Liver (tissue), 9 donors: Measurements from ENCODE around the gene CACNA1C. TPM values are rescaled to one million over a fixed set of nuclear protein-coding genes. Genes with fewer than 3 reads are reported as not detected.

Experiments used
- DNase-seq: peaks from one replicate; pipeline ENCODE4 v3.0.0-alpha.2; 2017; ENCODE audit warnings: low spot score
- H3K27ac ChIP-seq, 2 donors: one replicate each; pipeline ENCODE4 v1.7.0; 2013; ENCODE audit warnings: inconsistent platforms in 2 of 2, low read length in 2 of 2, control low read depth in 1 of 2, low read depth in 1 of 2, mild to moderate bottlenecking in 1 of 2
- H3K27me3 ChIP-seq, 4 donors: one replicate each; pipeline versions ENCODE4 v1.6.1 to v1.7.0; 2013; ENCODE audit warnings: low read length in 3 of 4, inconsistent platforms in 1 of 4, mild to moderate bottlenecking in 1 of 4, moderate library complexity in 1 of 4; ENCODE audit not compliant: control insufficient read depth in 4 of 4, insufficient read depth in 4 of 4
- H3K36me3 ChIP-seq, 4 donors: one replicate each; pipeline versions ENCODE4 v1.6.1 to v1.7.0; 2013; ENCODE audit warnings: low read length in 3 of 4, mild to moderate bottlenecking in 3 of 4, low read depth in 1 of 4, moderate library complexity in 1 of 4; ENCODE audit not compliant: control insufficient read depth in 4 of 4, insufficient read depth in 3 of 4
- H3K4me1 ChIP-seq, 4 donors: one replicate each; pipeline versions ENCODE4 v1.6.1 to v1.7.0; 2013; ENCODE audit warnings: low read length in 3 of 4, mild to moderate bottlenecking in 3 of 4, moderate library complexity in 1 of 4; ENCODE audit not compliant: control insufficient read depth in 4 of 4, insufficient read depth in 4 of 4
- H3K4me3 ChIP-seq, 3 donors: one replicate each; pipeline versions ENCODE4 v1.6.1 to v1.7.0; 2013; ENCODE audit warnings: low read length in 3 of 3, control low read depth in 1 of 3, low read depth in 1 of 3, mild to moderate bottlenecking in 1 of 3
- H3K9ac ChIP-seq, 2 donors: one replicate each; pipeline ENCODE4 v1.7.0; 2013; ENCODE audit warnings: low read length in 2 of 2, mild to moderate bottlenecking in 2 of 2, moderate library complexity in 2 of 2, control low read depth in 1 of 2, low read depth in 1 of 2
- H3K9me3 ChIP-seq, 4 donors: one replicate each; pipeline versions ENCODE4 v1.6.1 to v1.7.0; 2013; ENCODE audit warnings: low read length in 3 of 4; ENCODE audit not compliant: control insufficient read depth in 4 of 4
- ATF3 ChIP-seq: IDR thresholded peaks from 2 replicates; pipeline ENCODE4 v1.6.1; 2016; ENCODE audit warnings: antibody characterized with exemption
- GABPA ChIP-seq, 2 donors: IDR thresholded peaks in 1 of 2; conservative IDR thresholded peaks in 1 of 2; 2 replicates each; pipeline ENCODE4 v1.6.1; 2016; ENCODE audit warnings: antibody characterized with exemption in 2 of 2, mild to moderate bottlenecking in 1 of 2, moderate library complexity in 1 of 2
- HNF4G ChIP-seq: IDR thresholded peaks from 2 replicates; pipeline ENCODE4 v1.6.1; 2016; ENCODE audit warnings: antibody characterized with exemption
- RAD21 ChIP-seq, 2 donors: IDR thresholded peaks; 2 replicates each; pipeline ENCODE4 v1.6.1; 2016; ENCODE audit warnings: antibody characterized with exemption in 2 of 2, mild to moderate bottlenecking in 2 of 2
- REST ChIP-seq: IDR thresholded peaks from 2 replicates; pipeline ENCODE4 v1.6.1; 2016; ENCODE audit warnings: antibody characterized with exemption, mild to moderate bottlenecking
- ZBTB33 ChIP-seq: IDR thresholded peaks from 2 replicates; pipeline ENCODE4 v1.6.1; 2016; ENCODE audit warnings: antibody characterized with exemption
- WGBS: extraction: QIAGEN DNeasy Blood & Tissue Kit; methylation state at CpG from one replicate; pipeline ENCODE4 v1.1.7; 2013; 5-methylcytosine and 5-hydroxymethylcytosine counted together
- polyA plus RNA-seq, 2 donors: library from polyadenylated mRNA; stranded (reverse) in 1 of 2; unstranded in 1 of 2; fragments of 200-250 nt in 1 of 2; fragments of >200 nt in 1 of 2; fragmentation: Nextera tagmentation in 1 of 2; extraction: Ambion mirVana in 1 of 2; gene quantifications; one replicate each; pipeline versions ENCODE4 v1.2.1 to v1.2.3, GENCODE V29; 2013 to 2015
- total RNA-seq, 2 donors: library from RNA; depleted of rRNA; stranded (reverse); fragments of >200 nt; gene quantifications; one replicate each; pipeline ENCODE4 v1.2.3, GENCODE V29; 2014
- donor health status: healthy.
- donor health status: healthy.
- donor health status: healthy.
- donor health status: healthy.
- donor health status: healthy.

The CACNA1C gene
- total and polyA plus RNA-seq, 4 donors = 0.23 to 1.9 (median 0.41) TPM

DNA sequence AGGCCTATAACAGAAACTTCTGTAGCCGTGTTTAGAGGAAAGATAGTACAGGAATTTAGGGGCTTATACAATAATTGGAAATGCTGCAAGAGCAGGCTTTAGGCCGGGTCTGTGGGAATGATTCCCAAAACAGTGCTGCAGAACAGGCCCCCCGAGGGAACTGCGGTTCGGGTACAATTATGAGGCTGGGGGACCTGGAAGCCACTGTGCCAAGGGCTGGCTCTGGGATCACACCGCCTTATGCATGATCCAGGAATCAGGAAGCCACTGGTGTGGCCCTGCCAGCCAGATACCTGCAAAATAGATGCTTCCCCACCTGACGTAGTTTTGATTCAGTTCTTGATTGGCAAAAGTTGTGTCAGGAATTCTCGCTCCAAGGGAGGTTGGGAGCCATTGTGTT lies 55.4 kb downstream of the CACNA1C start:
- Histone ChIP-seq H3K9ac (no peak overlapping the region), H3K27ac (no peak overlapping the region), H3K4me3 (no peak overlapping the region), H3K9me3 (no peaks in the 10 kb centered on the region), H3K36me3 (no peaks in the 10 kb centered on the region), H3K27me3 (no peaks in the 10 kb centered on the region), H3K4me1 (no peaks in the 10 kb centered on the region)
- 93% methylated on average over 8 of the region's 8 CpGs for WGBS
- TF ChIP-seq REST = no peak
- TF ChIP-seq RAD21 (IDR thresholded peaks at IDR 0.05) = no peak
- TF ChIP-seq GABPA (IDR thresholded peaks at IDR 0.05 in 1 of 2, conservative IDR thresholded peaks at IDR 0.05 in 1 of 2) = no peak
- DNase-seq = no peak

DNA sequence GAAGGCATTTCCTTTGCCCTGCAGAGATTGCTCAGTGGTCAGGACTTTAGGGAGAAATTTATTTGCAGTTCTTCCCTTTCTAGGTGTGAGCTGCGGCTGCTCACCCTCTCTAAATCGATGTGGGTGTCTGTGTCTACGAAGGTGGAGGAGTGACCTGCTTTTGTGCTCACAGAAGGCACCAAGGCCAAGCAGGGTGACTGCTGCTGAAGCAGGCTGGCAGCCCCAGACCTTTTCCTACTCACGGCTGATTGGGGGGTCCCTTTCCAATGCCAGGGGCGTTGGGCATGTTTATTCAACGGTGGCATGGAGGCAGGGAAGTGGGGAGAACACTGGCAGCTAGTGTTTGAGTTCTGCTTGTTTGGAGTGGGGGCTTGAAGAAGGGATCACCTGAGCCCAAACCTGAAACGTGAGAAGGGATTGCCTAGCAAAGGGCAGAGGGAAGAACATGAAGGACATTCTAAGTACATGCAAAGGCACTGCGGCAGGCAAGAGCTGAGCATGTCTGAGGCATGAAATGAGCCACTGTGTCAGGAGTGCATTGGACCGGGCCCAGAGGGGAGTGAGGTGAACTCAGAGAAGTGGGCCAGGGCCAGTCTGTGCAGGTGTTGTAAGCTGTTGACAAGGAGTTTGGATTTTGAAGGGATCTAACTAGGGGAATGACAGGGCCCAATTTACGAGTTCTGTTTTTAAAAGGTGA lies 56.3 kb downstream of the CACNA1C start:
- no peak for TF ChIP-seq HNF4G
- no peak for DNase-seq
- H3K9me3 ChIP-seq = no peaks in the 10 kb centered on the region
- no peaks in the 10 kb centered on the region for H3K4me1 ChIP-seq
- 84% methylated on average over 10 of the region's 10 CpGs for WGBS
- no peaks in the 10 kb centered on the region for H3K36me3 ChIP-seq
- H3K27me3 ChIP-seq = no peaks in the 10 kb centered on the region
- H3K4me3 ChIP-seq = no peak overlapping the region
- no peak overlapping the region for H3K9ac ChIP-seq
- no peak overlapping the region for H3K27ac ChIP-seq

- no peak for DNase-seq
- Histone ChIP-seq H3K36me3 (no peaks in the 10 kb centered on the region), H3K4me3 (no peak overlapping the region), H3K27ac (no peak overlapping the region), H3K4me1 (no peaks in the 10 kb centered on the region), H3K9ac (no peak overlapping the region), H3K9me3 (no peaks in the 10 kb centered on the region), H3K27me3 (no peaks in the 10 kb centered on the region)
- WGBS = 86% methylated on average over 5 of the region's 5 CpGs
- TF ChIP-seq ZBTB33 (no peak), GABPA (IDR thresholded peaks at IDR 0.05 in 1 of 2, conservative IDR thresholded peaks at IDR 0.05 in 1 of 2) (no peak), ATF3 (no peak)
Measured at GRCh38 chr12:2110127-2110526, 57.3 kb downstream of the CACNA1C start.
